Activated CD4-positive, alpha-beta T cell treated with anti-CD3 and anti-CD28 coated beads for 24 hours (primary cell): ENCODE results near the gene GFRAL.
"Not testable (repeated sequence)": the region's sequence is repeated elsewhere in the genome, so short reads cannot be mapped to it uniquely, and the experiment has no call there.

Experiments
- DNase-seq, 2 donors: peaks; one replicate each; pipeline ENCODE4 v3.0.0-alpha.2; 2020; ENCODE audit warnings: low read depth in 2 of 2

Gene GFRAL

GRCh38 chr6:55327169-55327568, at the start of gene GFRAL:
Gene GFRAL, plus strand, starts transcription at chr6:55327469. Its CDS starts 86 bp downstream, at chr6:55327555.
- no peak for DNase-seq

GRCh38 chr6:55277646-55278045, 49.6 kb upstream of the GFRAL start:
- DNase-seq, result no peak

- DNase-seq, result no peak
Observed at GRCh38 chr6:55281215-55281614, 46.1 kb upstream of the GFRAL start.

GRCh38 chr6:55282115-55282514, 45.2 kb upstream of the GFRAL start:
- DNase-seq, result no peak

GRCh38 chr6:55286824-55287223, 40.4 kb upstream of the GFRAL start:
- DNase-seq, result no peak

GRCh38 chr6:55290736-55291135, 36.5 kb upstream of the GFRAL start:
- no peak for DNase-seq

- DNase-seq, result no peak
Observed at GRCh38 chr6:55293116-55293515, 34.2 kb upstream of the GFRAL start.

GRCh38 chr6:55297214-55297613, 30.1 kb upstream of the GFRAL start:
- DNase-seq, result not testable (repeated sequence)

- no peak for DNase-seq
Observed at GRCh38 chr6:55299286-55299985, 27.8 kb upstream of the GFRAL start.

- DNase-seq, result no peak
Observed at GRCh38 chr6:55304747-55305146, 22.5 kb upstream of the GFRAL start.

GRCh38 chr6:55319961-55320695, 7.1 kb upstream of the GFRAL start:
- DNase-seq, result no peak

- no peak for DNase-seq
Observed at GRCh38 chr6:55320696-55321086, 6.6 kb upstream of the GFRAL start.

- no peak for DNase-seq
Observed at GRCh38 chr6:55377150-55377549, 49.9 kb downstream of the GFRAL start.

- no peak for DNase-seq
Observed at GRCh38 chr6:55379471-55379870, 52.2 kb downstream of the GFRAL start.

GRCh38 chr6:55379895-55380294, 52.6 kb downstream of the GFRAL start:
- no peak for DNase-seq

- no peak for DNase-seq
Observed at GRCh38 chr6:55388211-55388610, 60.9 kb downstream of the GFRAL start.

- no peak for DNase-seq
Observed at GRCh38 chr6:55395871-55396270, 68.6 kb downstream of the GFRAL start.

GRCh38 chr6:55397986-55398385, 70.7 kb downstream of the GFRAL start:
- no peak for DNase-seq

GRCh38 chr6:55399351-55399750, 72.1 kb downstream of the GFRAL start:
- DNase-seq, result no peak

- DNase-seq, result no peak
Observed at GRCh38 chr6:55405474-55406235, 78.4 kb downstream of the GFRAL start.

- no peak for DNase-seq
Observed at GRCh38 chr6:55410674-55411073, 83.4 kb downstream of the GFRAL start.

- no peak for DNase-seq
Observed at GRCh38 chr6:55423933-55424332, 96.7 kb downstream of the GFRAL start.
